ENCODE results near the gene SLC35E1.
"Not testable (repeated sequence)": the region's sequence is repeated elsewhere in the genome, so short reads cannot be mapped to it uniquely, and the experiment has no call there.

The SLC35E1 gene

GRCh38 chr19:16506961-16507360 is 65.3 kb downstream of the SLC35E1 start:
- no peak for DNase-seq
- no peak for TF ChIP-seq GATA1 (IDR thresholded peaks at IDR 0.05; ENCODE audit: low read depth, low read length)
- no peak for TF ChIP-seq POLR2A (IDR thresholded peaks at IDR 0.05; ENCODE audit: low read length)

- DNase-seq, result not testable (repeated sequence)
Measured at GRCh38 chr19:16506161-16506560, 66.1 kb downstream of the SLC35E1 start.

GRCh38 chr19:16504271-16504670 is 67.9 kb downstream of the SLC35E1 start:
- DNase-seq, result peak in 1 of 2 experiments; percentile 20
- TF ChIP-seq GATA1 (IDR thresholded peaks at IDR 0.05; ENCODE audit: low read depth, low read length), result no peak
- no peak for TF ChIP-seq POLR2A (IDR thresholded peaks at IDR 0.05; ENCODE audit: low read length)
